HG03571 (cell line): Measurements from ENCODE around the gene ZNF492.
"Not testable (repeated sequence)": the region's sequence is repeated elsewhere in the genome, so short reads cannot be mapped to it uniquely, and the experiment has no call there.

Source experiments
- ATAC-seq: cut with Tn5 transposase; IDR thresholded peaks from one replicate; pipeline ENCODE4 v1.9.1; 2021; ENCODE audit not compliant: unreplicated experiment

Gene ZNF492

GRCh38 chr19:22633706-22634449 lies at the start of gene ZNF492:
Gene ZNF492 (plus strand): TSS chr19:22634324. CDS start chr19:22653400, 19,076 bp downstream.
- ATAC-seq: not testable (repeated sequence)

GRCh38 chr19:22595422-22595821 lies 38.7 kb upstream of the ZNF492 start:
- no peak for ATAC-seq

- no peak for ATAC-seq
Measured at GRCh38 chr19:22595918-22596341, 38.2 kb upstream of the ZNF492 start.

GRCh38 chr19:22600690-22601648 lies 33.2 kb upstream of the ZNF492 start:
- no peak for ATAC-seq

- ATAC-seq: no peak
Measured at GRCh38 chr19:22601906-22602630, 32.1 kb upstream of the ZNF492 start.

- ATAC-seq: no peak
Measured at GRCh38 chr19:22602631-22603272, 31.4 kb upstream of the ZNF492 start.

GRCh38 chr19:22603518-22604440 lies 30.3 kb upstream of the ZNF492 start:
- ATAC-seq: no peak

GRCh38 chr19:22604571-22605274 lies 29.4 kb upstream of the ZNF492 start:
- no peak for ATAC-seq

GRCh38 chr19:22605275-22606211 lies 28.6 kb upstream of the ZNF492 start:
- ATAC-seq: no peak

GRCh38 chr19:22606212-22606553 lies 27.9 kb upstream of the ZNF492 start:
- ATAC-seq: no peak

GRCh38 chr19:22606954-22607652 lies 27.0 kb upstream of the ZNF492 start:
- no peak for ATAC-seq

- ATAC-seq: no peak
Measured at GRCh38 chr19:22607653-22608430, 26.3 kb upstream of the ZNF492 start.

- ATAC-seq: no peak
Measured at GRCh38 chr19:22608441-22608840, 25.7 kb upstream of the ZNF492 start.

- ATAC-seq: no peak
Measured at GRCh38 chr19:22609630-22610029, 24.5 kb upstream of the ZNF492 start.

- ATAC-seq: no peak
Measured at GRCh38 chr19:22610121-22610520, 24.0 kb upstream of the ZNF492 start.

GRCh38 chr19:22612316-22612715 lies 21.8 kb upstream of the ZNF492 start:
- ATAC-seq: no peak

GRCh38 chr19:22616659-22617058 lies 17.5 kb upstream of the ZNF492 start:
- no peak for ATAC-seq
